HG02938 (cell line): ENCODE measurements around the gene C4orf54.

Experiments
- ATAC-seq: cut with Tn5 transposase; IDR thresholded peaks from one replicate; pipeline ENCODE4 v1.9.1; 2021; ENCODE audit warnings: mild to moderate bottlenecking, moderate library complexity; ENCODE audit not compliant: unreplicated experiment

The C4orf54 gene

GRCh38 chr4:99657798-99658197 lies at the start of gene C4orf54:
Gene C4orf54, minus strand, starts transcription at chr4:99657828. Its CDS starts 3,180 bp downstream, at chr4:99654648.
- no peak for ATAC-seq

DNA sequence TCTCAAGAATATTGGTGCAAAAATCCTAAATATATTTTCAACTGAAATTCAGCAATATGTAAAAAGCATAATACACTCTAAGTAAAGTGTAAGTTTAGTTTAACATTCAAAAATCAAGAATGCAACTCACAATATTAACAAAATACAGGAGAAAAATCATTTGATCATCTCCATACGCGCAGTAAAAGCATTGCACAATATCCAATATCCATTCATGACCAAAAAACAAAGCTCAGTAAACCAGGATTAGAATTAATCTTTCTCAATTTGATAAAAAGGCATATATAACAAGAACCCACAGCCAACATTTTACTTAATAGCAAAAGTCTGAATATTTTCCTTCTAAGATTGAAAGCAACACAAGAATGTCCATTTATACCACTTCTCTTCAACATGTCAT lies 48.3 kb upstream of the C4orf54 start:
- ATAC-seq, result no peak

- ATAC-seq, result no peak
Measured at GRCh38 chr4:99696801-99697200, 39.2 kb upstream of the C4orf54 start.

DNA sequence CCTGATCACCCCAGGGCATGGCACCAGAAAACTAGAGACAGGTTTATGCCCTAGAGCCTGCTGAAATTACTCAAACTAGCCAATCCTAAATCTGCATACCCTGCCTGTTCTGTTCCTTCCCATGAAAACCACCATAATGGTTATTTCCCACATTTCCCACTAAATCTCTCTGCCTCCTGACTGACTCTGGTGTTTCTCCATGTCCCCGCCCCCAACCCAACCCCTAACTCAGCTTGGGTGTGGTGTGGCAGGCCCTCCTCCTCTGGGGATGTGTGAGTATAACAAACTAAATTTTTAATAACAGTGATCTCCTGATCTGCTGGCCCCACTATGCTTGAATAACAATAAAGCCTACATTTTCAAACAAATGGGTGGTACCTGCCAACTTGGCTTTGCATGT lies 35.5 kb upstream of the C4orf54 start:
- no peak for ATAC-seq

- ATAC-seq, result no peak
Measured at GRCh38 chr4:99690990-99691389, 33.4 kb upstream of the C4orf54 start.

DNA sequence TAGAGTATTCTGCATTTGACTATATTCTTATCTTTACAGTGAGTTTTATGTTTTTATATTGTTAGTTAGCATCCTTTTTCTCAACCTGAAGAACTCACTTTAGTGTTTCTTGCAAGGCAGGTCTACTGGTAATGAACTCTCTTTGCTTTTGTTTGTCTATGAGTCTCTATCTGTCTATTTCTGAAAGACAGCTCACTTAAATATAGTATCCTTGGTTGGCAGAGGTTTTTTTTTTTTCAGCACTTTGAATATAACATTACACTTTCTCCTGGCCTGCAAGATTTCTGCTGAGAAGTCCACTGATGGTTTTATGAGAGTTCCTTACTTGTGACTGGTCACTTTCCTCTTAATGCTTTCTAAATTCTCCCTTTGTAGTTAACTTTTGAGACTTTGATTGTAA lies 32.8 kb upstream of the C4orf54 start:
- ATAC-seq, result no peak

- no peak for ATAC-seq
Measured at GRCh38 chr4:99687120-99687519, 29.5 kb upstream of the C4orf54 start.

- no peak for ATAC-seq
Measured at GRCh38 chr4:99685234-99685633, 27.6 kb upstream of the C4orf54 start.

DNA sequence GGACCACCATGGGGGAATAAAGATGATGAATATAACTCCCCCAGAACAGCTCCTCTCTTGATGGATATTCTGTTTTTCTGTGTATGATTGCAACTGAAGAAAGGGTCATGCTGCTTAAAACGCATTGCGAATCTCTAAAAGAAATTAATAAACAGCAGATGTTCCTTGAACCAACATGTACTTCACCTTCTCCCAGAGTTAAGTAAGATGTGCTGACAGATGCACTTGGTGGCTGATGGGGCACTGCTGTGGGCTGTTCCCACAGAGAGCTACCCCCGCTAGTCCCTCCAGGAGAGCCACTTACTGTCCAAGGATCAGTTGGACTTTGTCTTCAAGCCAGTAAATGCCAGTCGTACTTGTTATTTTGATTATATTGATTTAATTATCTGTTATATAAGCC lies 26.3 kb upstream of the C4orf54 start:
- ATAC-seq, result no peak

- no peak for ATAC-seq
Measured at GRCh38 chr4:99679976-99680375, 22.3 kb upstream of the C4orf54 start.

DNA sequence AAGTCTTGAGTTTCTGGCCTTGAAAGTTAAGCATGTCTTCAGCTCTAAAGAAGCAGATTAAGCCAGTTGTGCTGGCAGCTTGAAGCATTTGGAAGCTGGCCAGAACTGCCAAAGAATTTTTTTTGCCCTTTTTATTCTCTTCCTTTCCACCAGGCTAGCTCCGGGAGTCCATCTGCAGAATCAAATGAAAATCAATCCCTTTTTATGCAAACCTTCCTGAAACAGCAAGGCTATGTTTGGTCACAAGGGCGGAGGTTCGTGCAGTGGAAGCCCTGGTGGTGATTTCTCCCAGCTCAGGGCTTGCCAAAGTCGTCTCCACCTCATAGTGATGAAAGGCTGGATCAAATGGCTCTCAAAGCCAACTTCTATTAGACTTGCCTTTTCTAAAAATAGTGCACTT lies 21.6 kb upstream of the C4orf54 start:
- no peak for ATAC-seq

DNA sequence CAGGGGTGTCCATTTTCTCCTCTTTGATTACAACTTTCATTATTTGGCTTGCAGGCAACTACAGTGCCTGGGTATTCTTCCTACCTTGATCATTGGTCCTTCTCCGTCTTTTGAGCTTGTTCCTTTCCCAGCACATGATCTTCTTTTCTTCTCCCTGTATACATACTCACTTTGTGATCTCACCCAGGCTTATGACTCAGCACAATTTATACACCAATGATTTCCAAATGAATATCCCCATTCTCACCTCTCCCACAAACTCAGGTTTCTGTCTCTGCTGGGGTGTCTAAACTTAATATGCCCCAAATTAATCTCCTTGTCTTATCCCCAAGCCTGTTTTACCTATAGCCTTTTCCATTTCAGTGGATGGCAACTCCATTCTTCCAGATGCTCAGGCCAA lies 19.5 kb upstream of the C4orf54 start:
- ATAC-seq, result no peak

- ATAC-seq, result no peak
Measured at GRCh38 chr4:99670409-99671073, 12.9 kb upstream of the C4orf54 start.

GRCh38 chr4:99669084-99669483 lies 11.5 kb upstream of the C4orf54 start:
- ATAC-seq, result no peak

DNA sequence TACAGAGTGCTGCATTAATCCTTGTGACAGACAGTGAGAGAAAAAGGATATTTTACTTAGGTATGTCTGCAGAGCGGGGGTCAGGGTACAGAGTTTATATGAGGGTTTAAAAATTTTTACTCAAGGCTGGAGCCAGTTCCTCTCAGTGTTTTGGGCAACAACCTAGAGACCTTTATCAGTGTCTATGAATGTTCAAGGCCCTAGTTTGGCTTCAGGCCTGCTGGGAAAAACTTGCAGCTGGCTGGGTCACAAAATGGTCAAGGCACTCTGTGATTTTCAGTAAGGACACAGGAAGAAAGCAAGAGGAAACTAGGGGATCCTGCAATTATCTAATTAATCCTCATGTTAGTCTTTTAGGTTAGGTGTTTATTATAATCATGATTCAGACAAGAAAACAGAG lies 10.8 kb upstream of the C4orf54 start:
- no peak for ATAC-seq

DNA sequence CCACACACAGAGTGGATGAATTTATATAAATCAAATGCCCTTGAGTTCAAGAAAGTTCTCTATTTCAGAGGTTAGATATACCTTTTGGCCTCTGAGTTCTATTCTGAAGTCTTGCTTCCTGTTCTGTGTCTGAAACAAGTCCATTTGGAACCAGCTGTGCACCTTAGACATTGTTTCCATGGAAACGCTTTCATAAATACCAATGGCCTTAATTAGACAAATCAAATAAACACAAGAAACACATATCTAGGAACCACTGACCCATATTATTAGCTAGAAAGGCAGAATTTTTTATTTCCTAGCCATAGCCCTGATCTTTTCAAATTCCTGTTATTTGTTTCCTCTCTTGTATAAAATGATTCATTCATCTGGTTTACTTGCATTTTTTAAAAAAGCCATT lies 8.4 kb upstream of the C4orf54 start:
- ATAC-seq, result no peak

DNA sequence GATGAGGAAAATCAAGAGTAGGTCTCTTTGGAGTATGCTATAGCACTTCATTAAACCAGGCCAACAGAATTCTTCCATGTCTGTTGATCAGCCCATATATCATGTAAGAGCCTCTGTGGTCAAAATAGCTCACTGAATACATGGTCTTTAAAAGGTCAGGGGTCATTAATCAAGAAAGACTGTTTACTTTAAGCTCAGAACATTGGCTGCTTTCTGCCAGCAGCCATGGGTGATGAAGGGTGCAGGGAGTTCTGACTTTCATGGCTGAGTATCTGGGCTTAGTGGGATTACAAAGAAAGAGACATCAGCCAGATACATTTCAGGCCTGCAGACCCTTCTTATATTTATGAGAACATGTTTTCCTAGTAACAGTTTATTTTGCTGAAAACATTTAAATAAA lies 7.1 kb upstream of the C4orf54 start:
- no peak for ATAC-seq

DNA sequence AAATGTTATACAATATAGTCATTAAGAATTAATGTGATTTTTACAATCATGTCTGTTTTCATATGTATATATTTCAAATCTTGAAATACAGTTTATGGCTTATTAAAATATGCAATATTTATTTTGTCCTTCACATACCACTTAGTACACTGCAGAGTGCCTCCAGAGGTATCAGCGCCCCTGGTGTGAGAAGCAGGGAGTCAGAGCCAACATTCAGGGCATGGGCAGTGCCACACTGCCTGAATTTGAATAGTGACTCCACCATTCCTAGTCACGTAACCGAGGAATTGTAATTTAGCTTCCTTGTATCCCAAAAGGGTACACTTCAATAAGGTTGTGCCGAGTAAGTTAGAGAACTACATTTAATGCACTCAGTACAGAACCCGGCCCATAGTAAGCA lies 4.3 kb upstream of the C4orf54 start:
- ATAC-seq, result no peak

DNA sequence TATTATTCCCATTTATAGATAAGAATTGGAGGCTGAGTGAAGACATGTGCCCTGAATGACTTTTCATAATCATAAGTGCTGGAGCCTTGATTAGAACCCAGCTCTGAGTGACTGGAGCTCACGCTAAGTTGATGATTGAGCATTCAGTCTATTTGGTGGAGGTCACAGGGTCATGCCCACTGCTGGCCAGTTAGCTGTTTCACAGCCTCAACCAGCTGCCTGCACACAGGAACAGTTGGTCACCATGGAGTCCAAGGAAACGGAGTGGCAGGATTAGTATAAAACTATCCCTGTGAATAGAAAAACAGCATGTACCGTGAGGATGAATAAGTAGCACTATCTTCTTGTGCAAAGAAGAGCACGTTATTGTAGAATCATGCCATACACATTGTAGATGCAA lies 1.0 kb upstream of the C4orf54 start:
- ATAC-seq, result no peak

DNA sequence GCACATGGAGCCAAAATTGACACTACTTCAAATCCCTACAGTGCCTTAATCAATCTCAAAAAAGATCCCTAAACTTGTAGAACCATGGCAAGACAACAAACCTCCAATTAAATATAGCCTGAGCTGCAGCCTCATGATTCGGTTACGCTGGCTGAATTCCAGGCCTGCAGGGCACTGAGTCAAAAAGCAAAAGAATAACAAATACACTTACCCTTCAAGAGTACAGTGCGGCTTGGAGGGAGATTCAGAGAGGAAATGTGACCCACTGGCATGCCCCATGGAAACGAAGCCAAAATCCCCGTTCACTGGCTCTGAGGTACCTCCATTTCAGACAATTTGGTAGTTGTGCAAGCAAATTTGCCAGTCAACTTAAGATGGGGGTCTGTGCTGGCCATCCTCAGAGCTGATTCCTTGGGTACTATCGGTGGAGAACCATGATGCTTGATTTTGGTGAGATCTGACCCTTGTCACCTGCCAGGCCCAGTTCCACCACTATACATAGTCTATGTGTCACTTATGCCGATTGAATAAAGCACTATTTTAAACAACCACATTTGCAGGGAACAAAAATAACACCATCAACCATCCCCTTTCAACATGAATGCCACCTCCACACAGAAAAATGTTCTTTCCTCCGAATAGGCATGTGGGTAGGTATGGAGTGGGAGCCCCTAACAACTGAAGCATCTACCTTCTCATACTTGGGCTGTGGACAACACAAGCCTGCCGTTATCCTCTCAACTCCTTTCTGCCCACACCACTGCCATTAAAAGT lies 2.1 kb downstream of the C4orf54 start:
- ATAC-seq, result no peak

- no peak for ATAC-seq
Measured at GRCh38 chr4:99654361-99654761, 3.3 kb downstream of the C4orf54 start.

DNA sequence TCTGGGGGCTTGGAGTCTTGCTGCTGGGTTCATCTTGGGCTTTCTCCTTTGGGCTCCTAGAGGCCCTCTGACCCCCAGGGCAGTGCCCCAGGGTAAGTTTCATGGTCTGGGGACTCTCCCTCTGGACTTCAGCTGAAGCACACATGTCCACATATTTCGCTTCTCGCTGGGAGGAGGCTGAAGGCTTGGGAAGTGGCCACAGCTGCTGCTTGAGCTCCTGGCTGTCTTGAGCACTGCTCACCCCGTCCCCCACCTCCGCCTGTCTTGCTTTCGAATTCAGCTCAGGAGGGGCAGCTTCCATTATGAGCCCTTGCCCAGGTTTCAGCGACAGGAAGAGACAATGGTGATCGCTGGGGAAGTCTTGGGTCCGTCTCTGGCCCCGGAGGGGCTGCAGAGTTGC lies 3.7 kb downstream of the C4orf54 start:
- no peak for ATAC-seq
